Activated CD4-positive, alpha-beta T cell treated with anti-CD3 and anti-CD28 coated beads, Interleukin-2, amount 50 U/mL, for 16 hours (primary cell): Measurements from ENCODE around the gene LGR6.
"Not testable (repeated sequence)": the region's sequence is repeated elsewhere in the genome, so short reads cannot be mapped to it uniquely, and the experiment has no call there.

Experiments
- DNase-seq: peaks from one replicate; pipeline ENCODE4 v3.0.0-alpha.2; 2020

The LGR6 gene

DNA sequence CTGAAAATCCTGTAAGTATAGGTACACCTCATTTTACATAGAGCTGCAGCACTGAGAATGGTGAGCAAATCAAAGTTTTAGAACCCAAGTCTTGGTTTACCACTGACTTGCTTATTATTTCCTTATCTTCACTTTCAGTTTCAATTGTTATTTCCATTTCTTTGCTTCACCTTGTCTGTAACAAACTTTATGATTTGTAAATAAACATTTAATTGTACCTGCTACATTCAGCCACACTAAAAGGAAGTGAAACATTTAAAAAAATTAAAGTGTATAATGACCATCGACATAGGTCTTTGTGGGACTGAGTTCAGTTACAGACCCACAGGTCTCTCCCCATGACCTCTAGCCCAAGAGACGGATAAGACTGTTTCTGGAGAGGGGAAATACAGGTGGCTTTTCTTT, 34.4 kb downstream of the LGR6 start:
- no peak for DNase-seq

DNA sequence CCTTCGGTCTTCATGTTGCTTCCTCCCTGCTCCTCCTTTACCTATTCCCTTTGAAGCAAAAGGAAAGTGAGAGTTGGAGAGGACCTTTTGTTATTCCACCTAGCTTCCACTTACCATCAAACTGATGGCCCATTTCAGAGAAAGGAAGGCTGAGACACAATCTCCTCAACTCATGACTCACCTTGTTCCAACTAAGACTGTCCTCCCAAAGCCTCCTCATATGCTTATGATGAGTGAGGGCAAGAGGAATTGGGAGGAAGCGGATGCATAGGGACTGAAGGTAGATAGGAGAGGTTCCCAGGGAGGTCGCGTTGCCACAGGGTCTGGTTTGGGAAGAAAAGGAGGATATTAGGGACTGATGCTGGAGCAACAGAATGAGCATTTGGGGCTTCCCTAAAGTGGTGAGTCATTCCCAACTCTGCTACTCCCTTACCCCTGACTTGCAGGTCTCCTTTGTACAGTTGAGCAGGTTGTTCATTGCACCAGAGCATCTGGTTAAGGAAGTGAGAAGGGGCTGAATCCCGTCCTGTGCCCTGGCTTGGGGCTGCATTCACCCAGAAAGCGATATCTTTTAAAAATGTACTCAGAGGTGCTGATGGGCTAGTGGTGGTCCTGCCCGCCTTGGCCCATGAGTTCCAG, 35.0 kb downstream of the LGR6 start:
- DNase-seq: no peak

DNA sequence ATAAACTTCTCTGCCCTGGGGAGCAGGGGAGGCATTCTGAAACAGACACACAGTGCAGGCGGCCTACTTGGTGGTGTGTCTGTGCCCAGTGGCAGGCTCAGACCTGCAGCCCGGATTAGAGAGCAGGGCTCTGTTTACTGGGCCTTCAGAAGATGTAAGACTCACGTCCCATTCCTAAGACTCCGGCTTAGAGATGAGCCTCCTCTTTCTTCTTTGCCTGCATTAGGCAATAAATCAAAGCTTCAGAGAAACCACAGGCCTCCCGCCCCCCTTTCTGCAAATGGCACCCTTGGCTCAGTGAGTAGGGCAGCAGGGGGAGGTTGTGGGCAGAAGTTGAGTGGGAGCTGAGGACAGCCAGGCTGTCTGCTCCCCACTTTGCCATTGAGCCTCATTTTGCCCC, 35.8 kb downstream of the LGR6 start:
- DNase-seq: no peak

DNA sequence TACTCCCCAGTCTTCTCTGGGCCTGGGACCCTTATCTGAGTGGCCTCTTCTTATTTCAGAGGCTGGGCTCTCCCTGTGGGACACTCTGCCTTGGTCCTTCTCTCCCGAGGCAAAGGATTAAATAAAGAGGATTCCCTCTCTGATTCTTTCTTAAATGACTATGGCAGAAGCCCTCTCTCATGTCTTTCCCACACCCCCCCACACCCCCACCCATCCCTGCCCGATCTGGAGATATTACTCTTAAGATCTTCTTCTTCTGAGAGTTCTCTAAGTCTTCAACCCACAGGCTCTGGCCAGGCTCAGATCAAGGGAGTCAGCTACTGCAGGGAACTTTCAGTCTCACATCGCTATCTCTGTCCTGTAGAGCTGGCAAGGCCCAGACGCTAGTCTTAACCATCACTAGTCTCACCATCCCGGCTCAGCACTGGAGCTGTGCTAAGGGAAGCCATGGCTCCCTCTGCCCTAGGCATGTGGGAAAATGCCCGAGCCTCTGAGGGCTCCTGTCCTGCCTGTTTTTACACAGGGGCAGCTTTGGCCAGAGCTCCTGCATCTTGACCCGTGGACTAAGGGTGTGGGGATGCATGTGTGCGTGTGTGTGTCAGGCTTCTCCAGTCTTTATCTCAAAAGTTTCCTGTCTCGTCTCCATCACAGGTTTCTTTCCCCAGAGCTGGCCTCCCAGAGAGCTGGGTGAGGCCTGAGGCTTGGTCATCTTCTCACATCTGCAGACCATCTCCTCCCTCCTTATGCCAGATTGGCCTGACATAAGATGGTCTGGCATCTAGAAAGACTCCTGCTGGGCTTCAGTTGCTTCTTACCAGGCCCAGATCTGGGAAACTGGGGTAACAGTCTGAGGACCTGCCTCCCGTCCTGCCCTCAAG, 36.7 kb downstream of the LGR6 start:
- no peak for DNase-seq

DNA sequence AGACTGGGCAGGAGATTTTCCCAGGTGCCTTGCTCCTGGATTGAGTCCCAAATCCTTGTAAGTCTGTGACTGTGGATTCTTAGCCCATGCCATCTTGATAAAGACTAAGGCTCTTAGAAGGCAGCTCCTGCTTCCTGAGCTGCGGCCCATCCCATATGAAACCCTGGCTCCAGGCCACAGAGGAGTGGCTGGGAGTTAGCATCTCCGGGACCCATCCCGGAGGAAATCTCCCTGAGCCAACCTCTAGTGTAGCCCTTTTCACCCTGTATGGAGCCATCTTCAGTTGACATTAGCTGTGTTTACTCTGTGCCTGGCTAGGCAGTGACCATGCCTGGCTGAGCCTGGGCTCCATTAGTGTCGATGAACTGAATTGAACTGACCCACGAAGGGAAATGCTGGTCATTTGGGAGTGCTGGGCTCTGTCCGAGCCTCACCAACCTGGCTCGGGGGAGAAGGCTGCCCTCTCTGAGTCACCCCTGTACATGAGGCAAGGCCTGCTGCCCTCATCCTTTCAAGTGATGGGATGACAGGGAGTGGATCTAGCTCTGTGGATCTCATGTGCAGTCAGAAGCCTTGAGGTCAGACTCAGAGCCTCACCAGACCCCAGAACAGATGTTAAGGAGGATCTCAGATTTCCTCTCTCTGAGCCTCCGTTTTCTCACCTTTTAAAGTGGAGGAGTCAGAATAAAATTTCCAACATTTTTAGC, 37.5 kb downstream of the LGR6 start:
- no peak for DNase-seq

DNA sequence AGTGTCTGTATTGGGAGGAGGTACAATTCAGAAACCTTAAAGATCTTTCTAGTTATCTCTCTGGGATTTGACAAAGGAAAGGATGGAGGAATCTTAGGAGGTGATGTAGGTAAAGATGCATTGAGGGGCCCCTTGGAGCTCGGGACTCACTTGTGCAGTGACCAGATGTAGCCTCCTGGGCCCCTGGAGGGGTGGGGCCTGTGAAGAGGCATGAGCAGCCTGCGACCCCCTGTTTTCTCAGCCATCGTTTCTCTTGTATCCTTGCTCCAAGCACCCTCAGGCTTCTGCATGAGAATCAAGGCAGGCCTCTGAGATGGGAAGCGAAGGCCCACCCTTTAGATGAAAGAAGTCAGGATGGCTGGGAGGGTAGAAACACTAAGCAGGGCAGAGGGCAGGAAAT, 39.6 kb downstream of the LGR6 start:
- no peak for DNase-seq

DNA sequence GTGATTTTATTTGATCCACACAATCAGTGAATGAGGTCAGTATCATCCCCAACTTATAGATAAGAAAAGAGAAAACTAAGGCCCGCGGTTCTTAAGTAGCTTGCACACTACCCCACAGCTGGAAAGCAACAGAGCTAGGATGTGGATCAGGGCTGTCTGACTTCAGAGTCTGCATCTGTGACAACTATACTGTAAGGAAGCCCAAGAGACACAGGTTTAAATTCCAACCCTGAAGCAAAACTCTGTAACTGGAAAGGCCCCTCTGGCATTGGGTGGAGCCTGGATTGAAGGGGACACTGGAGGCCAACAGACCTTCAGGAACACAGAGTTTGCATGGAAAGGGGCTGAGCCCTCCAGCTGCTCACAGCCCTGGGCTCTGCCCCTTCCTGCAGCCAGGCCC, 40.2 kb downstream of the LGR6 start:
- DNase-seq: no peak

DNA sequence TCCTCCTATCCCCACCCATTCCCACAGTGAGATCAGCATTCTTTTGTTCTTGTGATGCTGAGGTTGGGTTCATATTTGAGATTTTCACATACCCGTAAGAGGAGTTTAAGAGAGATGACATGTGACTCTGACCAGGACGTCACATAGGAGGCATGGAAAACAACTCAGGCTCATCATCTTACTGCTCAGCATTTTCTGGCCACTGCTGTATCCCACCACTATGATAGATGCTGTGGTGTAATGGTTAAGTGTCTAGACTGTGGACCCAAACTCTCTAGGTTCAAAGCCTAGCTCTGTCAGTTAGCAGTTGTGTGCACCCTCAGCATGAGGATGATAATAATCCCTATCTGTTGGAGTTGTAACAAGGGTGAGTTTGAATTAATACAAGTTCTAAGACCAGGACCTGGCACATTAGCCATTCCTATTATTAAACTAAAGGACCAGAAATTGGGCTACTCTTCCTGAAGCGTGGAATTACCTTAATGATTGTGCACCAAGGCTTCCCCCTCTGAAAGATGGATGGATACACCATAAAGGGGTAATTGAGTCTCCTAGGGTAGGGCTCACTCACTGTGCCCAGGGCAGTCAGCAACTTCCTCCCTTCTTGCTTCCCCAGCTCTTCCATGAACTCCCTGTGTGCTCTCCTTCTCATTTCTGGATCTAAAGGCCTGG, 40.9 kb downstream of the LGR6 start:
- no peak for DNase-seq

DNA sequence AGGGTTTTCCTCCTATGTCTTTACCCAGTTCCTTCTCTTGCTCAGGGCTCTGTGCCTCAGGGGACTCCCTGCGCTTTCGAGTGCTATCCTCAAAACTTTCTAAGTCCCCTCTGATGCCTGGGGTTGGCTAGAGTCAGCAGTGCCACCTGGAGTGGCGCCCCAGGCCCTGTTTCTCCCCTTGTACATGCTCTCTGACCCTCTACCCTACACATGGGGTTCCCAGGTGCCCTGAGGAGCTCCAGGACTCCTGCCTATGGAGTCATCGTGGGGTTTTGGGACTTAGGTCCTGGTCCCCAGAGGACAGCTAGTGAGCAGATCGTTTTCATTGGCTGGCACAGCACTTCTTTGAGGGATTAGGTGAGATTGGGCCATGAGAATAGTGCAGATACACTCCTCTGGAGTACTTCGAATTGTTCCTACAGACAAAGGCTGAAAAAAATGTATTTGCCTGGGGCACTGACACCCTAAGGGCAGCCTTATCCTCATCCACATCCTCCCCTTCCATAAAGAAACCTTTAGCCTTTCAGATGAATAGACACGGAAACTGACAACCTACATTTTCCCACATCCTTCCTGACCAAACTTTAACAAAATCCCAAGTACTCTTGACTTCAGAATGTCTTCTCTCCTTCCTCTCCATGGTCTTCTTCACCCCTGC, 41.5 kb downstream of the LGR6 start:
- DNase-seq: no peak

DNA sequence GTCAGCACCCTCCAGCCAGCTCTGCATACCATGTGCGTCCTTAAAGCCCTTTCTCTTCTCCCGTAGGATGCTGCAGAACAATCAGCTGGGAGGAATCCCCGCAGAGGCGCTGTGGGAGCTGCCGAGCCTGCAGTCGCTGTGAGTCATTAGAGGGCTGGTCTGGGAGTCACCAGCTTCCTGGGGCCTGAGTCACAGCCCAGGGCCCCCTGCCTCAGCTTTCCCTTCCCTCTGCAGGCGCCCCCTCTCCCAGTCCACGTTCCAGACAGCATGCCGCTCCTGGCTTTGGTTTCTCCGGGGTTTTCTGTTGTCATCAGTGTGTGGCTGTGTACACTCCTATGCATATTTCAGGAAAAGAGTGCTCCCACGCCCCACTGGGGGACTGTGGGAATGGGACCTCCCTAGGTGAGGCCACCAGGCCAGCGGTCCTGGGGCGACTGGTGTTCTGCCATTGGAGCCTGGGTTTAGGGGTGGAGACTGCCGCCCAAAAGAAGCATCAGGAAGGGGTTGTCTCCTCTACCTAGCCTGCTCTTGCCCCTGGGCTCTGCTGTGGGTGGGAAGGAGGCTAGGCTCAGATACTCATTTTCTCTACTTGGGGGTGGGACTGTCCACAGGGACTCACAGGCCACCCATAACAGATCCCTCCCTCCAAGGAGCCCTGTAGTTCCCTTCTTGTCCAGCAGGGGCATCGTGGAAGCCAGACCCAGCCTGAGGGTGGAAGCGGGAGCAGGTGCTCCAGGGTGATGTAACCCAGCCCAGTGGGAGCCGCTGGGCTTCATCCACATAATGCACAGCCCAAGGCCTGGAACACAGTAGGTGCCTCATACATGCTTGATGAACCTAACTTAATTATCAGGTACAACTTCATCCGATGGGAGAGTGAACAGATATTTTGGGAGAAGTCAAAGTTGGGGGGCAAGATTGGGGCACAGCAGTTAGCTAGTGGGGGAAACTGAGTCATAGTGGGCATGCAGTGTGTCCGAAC, 42.5 kb downstream of the LGR6 start:
- DNase-seq: peak; percentile 75

DNA sequence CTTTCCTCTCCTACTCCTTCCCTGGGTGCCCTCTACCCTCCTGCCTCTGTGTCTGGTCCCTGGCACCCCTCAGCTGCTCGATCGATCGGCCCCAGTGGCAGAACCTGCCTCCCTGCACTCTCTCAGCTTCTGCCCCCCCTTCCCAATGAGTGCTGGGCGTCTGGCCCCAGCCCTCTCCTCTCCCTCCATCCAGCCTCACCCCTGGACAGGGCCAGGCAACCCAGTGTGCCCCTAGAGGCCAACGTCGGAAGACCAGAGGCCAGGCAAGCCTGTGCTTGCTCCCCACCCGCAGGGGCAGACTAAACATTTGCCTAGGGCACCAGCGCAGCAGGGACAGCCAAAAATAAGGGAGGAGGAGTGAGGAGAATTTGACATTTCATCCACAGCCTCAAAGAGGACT, 43.5 kb downstream of the LGR6 start:
- peak; percentile 32 for DNase-seq

DNA sequence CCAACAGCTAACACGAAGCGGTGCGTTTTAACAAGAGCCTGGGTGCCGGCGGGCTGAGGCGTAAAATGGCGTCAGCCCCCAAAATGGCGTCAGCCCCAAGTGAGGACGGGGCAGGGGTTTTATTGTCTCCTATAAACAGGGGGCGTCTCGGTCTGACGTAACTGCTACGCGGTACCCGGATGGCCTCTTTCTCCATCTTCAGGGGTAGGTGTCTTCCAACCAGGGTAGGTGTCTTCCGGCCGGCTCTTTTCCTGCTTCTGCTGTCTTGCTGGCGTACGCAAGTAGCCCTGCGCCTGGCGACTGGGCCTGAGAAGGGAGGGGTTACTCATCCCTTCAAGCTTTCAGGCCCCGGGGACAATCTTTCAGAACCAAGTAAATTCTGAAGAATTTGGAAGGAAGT, 45.3 kb downstream of the LGR6 start:
- DNase-seq: no peak

DNA sequence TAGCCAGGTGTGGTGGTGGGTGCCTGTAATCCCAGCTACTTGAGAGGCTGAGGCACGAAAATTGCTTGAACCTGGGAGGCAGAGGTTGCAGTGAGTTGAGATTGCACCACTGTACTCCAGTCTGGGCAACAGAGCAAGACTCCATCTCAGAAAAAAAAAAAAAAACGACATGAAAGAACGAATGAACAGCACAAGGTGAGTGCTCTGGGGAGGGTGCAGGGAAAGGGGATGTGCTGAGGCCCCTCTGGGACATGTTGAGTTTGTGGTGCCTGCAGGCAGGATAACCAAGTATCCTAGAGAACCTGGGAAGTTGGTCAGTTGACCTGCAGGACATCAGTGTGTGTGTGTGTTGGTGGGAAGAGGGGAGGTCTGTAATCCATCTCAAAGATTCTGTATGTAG, 46.6 kb downstream of the LGR6 start:
- not testable (repeated sequence) for DNase-seq

DNA sequence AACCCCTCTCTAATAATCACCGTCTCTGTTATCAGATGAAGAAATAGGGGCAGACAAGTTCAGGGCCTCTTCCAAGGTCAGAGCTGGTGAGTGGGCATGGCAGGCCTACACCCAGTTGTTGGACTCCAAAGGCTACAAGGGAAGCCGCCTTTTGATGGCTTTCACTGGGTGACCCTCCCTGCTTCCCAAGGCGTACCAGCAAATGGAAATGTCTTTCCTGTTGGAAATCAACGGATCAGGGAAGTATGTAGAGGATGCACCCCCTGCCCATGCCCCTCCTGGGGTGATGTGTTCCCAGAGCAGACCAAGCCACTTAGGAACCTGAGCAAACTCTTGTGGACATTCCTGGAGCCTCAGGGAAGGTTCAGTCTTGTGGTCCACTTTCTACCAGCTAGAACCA, 47.4 kb downstream of the LGR6 start:
- no peak for DNase-seq

DNA sequence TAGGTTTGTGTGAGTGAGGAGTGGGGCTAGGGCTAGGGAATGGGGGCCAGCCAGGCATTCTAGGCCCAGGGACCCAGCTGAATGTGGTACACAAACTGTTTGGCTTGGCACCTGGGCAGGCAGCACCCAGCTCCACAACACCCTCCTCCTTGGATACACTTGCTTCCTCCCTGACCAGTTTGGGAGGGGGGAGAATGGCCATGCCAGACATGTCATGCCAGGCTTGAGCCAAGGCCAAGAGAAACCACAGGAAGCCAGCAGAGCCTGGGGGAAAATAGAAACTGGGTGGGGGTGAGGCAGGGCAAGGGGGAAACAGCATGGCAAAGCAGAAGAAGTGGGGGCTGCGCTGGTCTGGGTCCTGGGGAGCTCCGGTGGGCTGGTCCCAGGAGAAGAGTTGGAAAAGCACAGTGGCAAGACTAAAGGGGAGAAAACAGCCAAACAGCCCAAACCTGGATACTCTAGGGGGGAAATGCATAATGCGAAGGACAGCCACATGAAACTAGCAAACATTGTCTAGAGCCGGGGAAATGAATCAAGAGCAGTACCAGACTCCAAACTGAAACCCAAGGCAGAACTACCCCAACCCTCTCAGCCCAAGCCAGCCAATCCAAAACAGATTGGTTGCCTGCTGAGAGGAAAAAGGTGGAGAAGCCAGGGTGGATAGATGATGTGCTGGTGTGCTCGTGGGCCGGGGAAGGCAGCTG, 47.9 kb downstream of the LGR6 start:
- no peak for DNase-seq

DNA sequence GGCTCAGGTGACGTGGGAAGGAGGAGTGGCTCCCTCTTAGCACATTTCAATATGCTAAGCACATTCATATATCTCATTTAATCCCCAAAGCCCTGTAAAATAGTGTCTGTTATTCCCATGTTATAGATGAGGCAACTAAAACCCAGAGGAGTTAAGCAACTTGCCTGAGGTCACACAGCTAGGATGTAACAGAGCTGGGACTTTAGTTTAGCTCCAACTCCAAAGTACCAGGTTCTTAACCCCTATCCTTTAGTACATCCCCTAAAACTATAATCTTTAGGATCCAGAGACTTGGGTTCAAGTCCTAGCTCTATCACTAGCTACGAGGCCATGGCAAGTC, 48.5 kb downstream of the LGR6 start:
- DNase-seq: no peak

DNA sequence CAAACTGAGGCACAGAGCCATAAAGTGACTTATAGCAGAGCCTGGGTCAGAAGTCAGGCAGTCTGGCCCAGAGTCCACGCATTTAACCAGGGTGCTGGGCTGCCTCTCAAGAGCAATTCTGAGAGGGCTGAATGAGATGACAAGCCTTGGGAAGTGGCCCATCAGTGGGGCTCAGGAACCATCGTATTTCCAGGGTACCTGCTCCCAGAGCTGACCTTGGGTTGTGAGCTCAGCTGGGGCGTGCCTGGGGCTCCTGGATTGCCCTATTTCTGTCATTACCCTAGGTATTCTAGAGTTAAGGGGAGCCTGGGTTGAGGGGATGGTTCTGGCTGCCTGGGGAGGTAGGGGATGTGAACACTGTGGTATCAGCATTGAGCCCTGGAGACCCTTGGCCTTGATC, 49.4 kb downstream of the LGR6 start:
- no peak for DNase-seq

DNA sequence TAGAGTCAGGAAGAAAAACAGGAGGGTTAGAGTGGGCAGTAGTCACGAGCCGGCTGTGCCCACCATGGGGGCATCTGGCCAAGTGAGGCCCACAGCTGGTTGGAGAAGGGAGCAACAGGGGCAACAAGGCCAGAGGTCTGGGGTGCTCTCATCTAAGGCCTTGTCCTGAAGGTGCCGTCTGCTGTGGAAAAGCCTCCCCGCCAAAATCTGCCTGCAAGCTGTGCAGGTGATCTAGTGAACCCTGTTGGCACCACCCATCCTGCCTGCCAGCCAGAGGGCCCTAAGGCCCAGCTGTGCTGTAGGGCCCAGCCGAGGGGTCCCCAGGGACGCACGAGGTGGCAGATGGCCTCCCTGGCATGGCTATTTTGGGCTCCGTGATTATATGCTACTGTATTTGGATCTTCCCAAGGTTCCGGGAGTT, 51.3 kb downstream of the LGR6 start:
- no peak for DNase-seq

DNA sequence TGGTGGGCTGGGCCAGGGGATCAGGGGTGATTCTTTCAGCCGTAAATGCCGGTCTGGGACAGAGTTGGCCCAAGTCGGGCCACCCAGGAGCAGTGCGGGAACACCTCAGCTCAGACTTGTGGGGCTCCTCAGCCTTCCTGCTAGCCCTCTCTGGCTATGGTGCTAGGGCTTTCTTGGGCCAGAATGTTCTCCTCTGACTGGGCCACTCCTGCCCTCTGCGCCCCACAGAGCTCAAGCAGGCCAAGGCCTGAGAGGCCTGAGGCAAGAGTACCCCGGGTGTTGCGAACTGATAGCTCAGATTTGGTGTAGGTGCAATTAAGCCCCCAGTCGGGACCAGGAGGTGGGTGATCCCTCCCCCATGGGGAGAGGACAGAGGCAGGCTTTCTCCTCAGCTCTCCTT, 51.8 kb downstream of the LGR6 start:
- no peak for DNase-seq

DNA sequence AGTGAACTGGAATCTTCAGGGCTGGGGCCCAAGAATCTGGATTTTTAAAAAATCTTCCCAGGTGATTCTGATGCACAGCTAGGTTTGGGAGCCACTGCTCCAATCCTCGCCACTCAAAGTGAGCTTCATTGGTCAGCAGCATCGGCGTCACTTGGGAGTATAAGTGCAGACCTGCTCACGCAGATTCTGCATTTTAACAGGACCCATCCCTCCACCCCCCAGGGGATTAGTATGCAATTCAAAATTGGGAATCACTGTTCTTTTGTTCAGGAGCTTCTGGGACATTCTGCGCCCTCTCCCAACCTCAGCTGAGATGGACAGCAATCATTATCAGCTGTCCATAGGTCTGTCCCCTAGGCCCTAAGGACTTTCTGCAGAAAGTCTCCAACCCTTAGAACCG, 53.5 kb downstream of the LGR6 start:
- DNase-seq: no peak
